ENCODE results near the gene SERPINB6. TPM values are rescaled to one million over a fixed set of nuclear protein-coding genes. Genes with fewer than 3 reads are reported as not detected.

The SERPINB6 gene
- total and polyA plus RNA-seq, 2 of the 4 experiments (the other 2 are of a cell fraction): 37.1 to 91.1 TPM

GRCh38 chr6:2967936-2968335, 3.4 kb downstream of the SERPINB6 start:
- Histone ChIP-seq H3K9me1 (ENCODE audit: insufficient read depth, low read length) (peaks cover 14% of the 10 kb centered on the region), H2BK5ac (ENCODE audit: low read depth, low read length, poor library complexity, severe bottlenecking) (no peak overlapping the region), H3K23ac (ENCODE audit: low read depth, low read length) (no peak overlapping the region), H3K4ac (ENCODE audit: low read depth, low read length) (no peak overlapping the region), H3K18ac (ENCODE audit: low read depth, low read length) (no peak overlapping the region), H2AK5ac (ENCODE audit: low read depth, low read length) (peak overlapping the region; percentile 37; the same call in 1 of the 2 replicates), H2AFZ (replicated peaks; ENCODE audit: low read length, poor library complexity) (no peak overlapping the region), H3K4me1 (ENCODE audit: control insufficient read depth, insufficient read depth, low read length) (peaks cover 3% of the 10 kb centered on the region; the same call in 1 of the 2 replicates), H3K27me3 (ENCODE audit: control insufficient read depth, insufficient read depth, low read length) (no peaks in the 10 kb centered on the region), H3K4me3 (ENCODE audit: insufficient read depth, low read depth, low read length) (no peak overlapping the region), H2BK15ac (ENCODE audit: low read depth, low read length) (no peak overlapping the region), H3K4me2 (ENCODE audit: low read depth, low read length) (no peak overlapping the region), H3K27ac (ENCODE audit: insufficient read depth, low read length) (no peak overlapping the region), H2BK120ac (ENCODE audit: low read depth, low read length) (no peak overlapping the region), H4K8ac (ENCODE audit: low read depth in 2 of 2, low read length in 2 of 2) (no peak overlapping the region), H3K56ac (ENCODE audit: extremely low read depth, insufficient read depth, low read length) (no peak overlapping the region), H4K5ac (ENCODE audit: low read depth, low read length) (no peak overlapping the region), H3K36me3 (ENCODE audit: control insufficient read depth, insufficient read depth, low read length) (peaks cover 3% of the 10 kb centered on the region; the same call in 1 of the 2 replicates), H3K79me1 (ENCODE audit: low read depth in 1 of 2, low read length in 2 of 2) (peaks cover 25 to 75% of the 10 kb centered on the region in 2 experiments), H4K91ac (ENCODE audit: insufficient read depth, low read depth, low read length) (no peak overlapping the region), H3K9ac (ENCODE audit: low read depth, low read length) (no peak overlapping the region), H2AK9ac (replicated peaks; ENCODE audit: low read depth, low read length, poor library complexity) (no peak overlapping the region), H3K9me3 (ENCODE audit: control insufficient read depth, insufficient read depth, low read length) (no peaks in the 10 kb centered on the region), H3K14ac (replicated peaks; ENCODE audit: low read depth, low read length) (no peak overlapping the region), H4K20me1 (ENCODE audit: insufficient read depth, low read length) (peaks cover 20% of the 10 kb centered on the region; the same call in 1 of the 2 replicates), H2BK20ac (ENCODE audit: low read depth, low read length) (no peak overlapping the region)
- ChIA-PET CTCF (interaction anchor here (0.6 kb wide), 1 partner anchor 152 kb away, joined by 9 read pairs; no protein-coding TSS in a partner anchor), POLR2A (ENCODE audit: unreplicated experiment) (no interaction called here)
- DNase-seq (no peak), ATAC-seq (ENCODE audit: low read depth) (no peak)
- dilution Hi-C loops (cut with HindIII; ENCODE audit: low sequenced_read_pairs, unreplicated experiment) (no loop called here), intact Hi-C loops (cut with micrococcal nuclease) (no loop called here), in situ Hi-C loops (cut with MboI; ENCODE audit: low sequenced_read_pairs) (no loop called here)
- 100% methylated on average over 3 of the region's 7 CpGs; no CpG with 5 or more reads in 1 of the 2 experiments for WGBS, 2 experiments (ENCODE audit: extremely low coverage in 2 of 2, insufficient read length in 1 of 2)
- no peak for TF ChIP-seq CHD1 (IDR thresholded peaks at IDR 0.05; ENCODE audit: low read depth, low read length)
- TF ChIP-seq FOS (IDR thresholded peaks at IDR 0.05; ENCODE audit: low read depth, low read length): no peak
- no peak for TF ChIP-seq RFX5 (IDR thresholded peaks at IDR 0.05; ENCODE audit: low read depth, low read length)
- TF ChIP-seq BHLHE40 (IDR thresholded peaks at IDR 0.05; ENCODE audit: low read depth, low read length): no peak
- TF ChIP-seq SMC3 (IDR thresholded peaks at IDR 0.05; ENCODE audit: low read depth, low read length): no peak
- no TSS peak for BruUV-seq (replicated peaks)
